GM23248 (cell line): Measurements from ENCODE around the gene AKT2. TPM values are rescaled to one million over a fixed set of nuclear protein-coding genes. Genes with fewer than 3 reads are reported as not detected.

Experiments
- DNase-seq: peaks from one replicate; pipeline ENCODE4 v3.0.0-alpha.2; 2015
- H2AFZ ChIP-seq: fragments of 200-600 bp; sonication (generic); 2 replicates; pipeline ENCODE4 v1.6.1; 2016; ENCODE audit warnings: antibody characterized with exemption
- H3F3A ChIP-seq: fragments of 200-600 bp; sonication (generic); 2 replicates; pipeline ENCODE4 v1.6.1; 2016; ENCODE audit warnings: mild to moderate bottlenecking, antibody characterized with exemption, mixed run types; ENCODE audit not compliant: insufficient read depth
- H3K27ac ChIP-seq: fragments of 200-600 bp; sonication (generic); 2 replicates; pipeline ENCODE4 v1.5.1; 2016; ENCODE audit warnings: mild to moderate bottlenecking
- H3K27me3 ChIP-seq: fragments of 200-600 bp; sonication (generic); replicated peaks from 2 replicates; pipeline ENCODE4 v1.6.1; 2016; ENCODE audit warnings: mild to moderate bottlenecking; ENCODE audit not compliant: insufficient read depth
- H3K36me3 ChIP-seq: fragments of 200-600 bp; sonication (generic); 2 replicates; pipeline ENCODE4 v1.6.1; 2016; ENCODE audit warnings: low read depth, mild to moderate bottlenecking
- H3K4me1 ChIP-seq: fragments of 200-600 bp; sonication (generic); 2 replicates; pipeline ENCODE4 v1.6.1; 2016; ENCODE audit warnings: mild to moderate bottlenecking; ENCODE audit not compliant: insufficient read depth
- H3K4me2 ChIP-seq: fragments of 200-600 bp; sonication (generic); one replicate; pipeline ENCODE4 v1.6.1; 2016; ENCODE audit warnings: mild to moderate bottlenecking; ENCODE audit not compliant: unreplicated experiment
- H3K4me3 ChIP-seq: fragments of 200-600 bp; sonication (generic); 2 replicates; pipeline ENCODE4 v1.5.1; 2016; ENCODE audit warnings: mild to moderate bottlenecking
- H3K79me2 ChIP-seq: fragments of 200-600 bp; sonication (generic); 2 replicates; pipeline ENCODE4 v1.6.1; 2016; ENCODE audit warnings: mild to moderate bottlenecking; ENCODE audit not compliant: insufficient read depth
- H3K9ac ChIP-seq: fragments of 200-600 bp; sonication (generic); 2 replicates; pipeline ENCODE4 v1.6.1; 2016; ENCODE audit warnings: mild to moderate bottlenecking
- H3K9me2 ChIP-seq: fragments of 200-600 bp; sonication (generic); 2 replicates; pipeline ENCODE4 v1.6.1; 2016; ENCODE audit warnings: mixed run types, mild to moderate bottlenecking, moderate library complexity; ENCODE audit not compliant: insufficient read depth
- H3K9me3 ChIP-seq: fragments of 200-600 bp; sonication (generic); one replicate; pipeline ENCODE4 v1.6.1; 2017; ENCODE audit warnings: low read depth
- H4K20me1 ChIP-seq: fragments of 200-600 bp; sonication (generic); 2 replicates; pipeline ENCODE4 v1.6.0; 2016; ENCODE audit not compliant: insufficient read depth
- EZH2 ChIP-seq: fragments of 200-600 bp; sonication (generic); IDR thresholded peaks from 2 replicates; pipeline ENCODE4 v1.6.1; 2018; ENCODE audit warnings: antibody characterized with exemption, mild to moderate bottlenecking; ENCODE audit not compliant: insufficient read depth, poor library complexity, severe bottlenecking
- EZH2phosphoT487 ChIP-seq: fragments of 200-600 bp; sonication (generic); IDR thresholded peaks from 2 replicates; pipeline ENCODE4 v1.6.1; 2018; ENCODE audit warnings: antibody characterized with exemption, moderate library complexity, mild to moderate bottlenecking, low read depth; ENCODE audit not compliant: insufficient read depth
- WGBS, 2 experiments: methylation state at CpG; one replicate each; pipeline ENCODE4 v1.1.6; 2015 to 2017; ENCODE audit warnings: low lambda C conversion rate in 2 of 2, low coverage in 1 of 2; ENCODE audit errors: missing lambda C conversion rate in 2 of 2; 5-methylcytosine and 5-hydroxymethylcytosine counted together
- in situ Hi-C: fragments of 300-500 bp; cut with MboI; formaldehyde crosslinking; loops from 2 replicates; pipeline ENCODE4 v1.15.0; 2020
- polyA plus RNA-seq: library from polyadenylated mRNA; unstranded; fragments of >200 nt; fragmentation: Nextera tagmentation; extraction: Ambion mirVana; gene quantifications from 2 replicates; pipeline ENCODE4 v1.2.1, GENCODE V29; 2016
- total RNA-seq: library from RNA; depleted of rRNA; stranded (reverse); fragments of >200 nt; shearing (Covaris generic); gene quantifications from 2 replicates; pipeline ENCODE4 v1.2.3, GENCODE V29; 2014

AKT2 gene
- total and polyA plus RNA-seq, 2 experiments from 2014 or later = 41.5 to 123 TPM

DNA sequence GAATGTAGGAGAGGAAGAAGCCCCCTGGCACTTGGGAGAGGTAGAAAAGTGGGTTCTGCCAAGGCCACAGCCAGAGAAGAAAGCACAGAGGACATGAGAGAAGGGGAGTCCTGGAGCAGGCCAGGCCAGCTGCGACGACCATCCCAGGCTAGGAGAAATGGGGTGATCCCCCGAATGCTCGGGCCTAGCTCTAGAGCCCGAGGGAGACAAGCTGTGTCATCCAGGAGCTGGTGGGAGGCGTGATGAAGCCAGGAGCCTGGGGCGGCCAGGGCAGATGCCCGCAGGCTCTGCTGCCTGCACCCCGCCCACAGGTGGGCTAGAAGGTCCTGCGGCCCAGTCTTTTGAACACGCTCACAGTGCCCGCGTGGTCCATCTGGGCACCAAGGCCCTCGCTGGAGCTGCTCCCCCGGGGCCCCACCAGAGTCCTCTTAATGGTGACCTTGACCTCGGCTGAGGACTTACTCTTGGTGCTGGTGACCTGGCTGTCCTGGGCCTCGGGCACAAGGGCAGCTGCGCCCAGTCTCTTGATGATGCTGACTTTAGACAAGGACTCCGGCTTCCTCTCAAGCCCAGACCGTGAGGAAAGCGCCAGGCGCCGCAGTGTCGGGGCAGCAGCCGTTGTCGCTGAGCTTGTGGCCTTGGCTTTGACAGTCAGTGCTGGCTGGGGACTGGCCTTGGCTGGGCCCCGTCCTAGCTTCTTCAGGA lies 36.6 kb upstream of the AKT2 start:
- Histone ChIP-seq H3K4me2 (no peak overlapping the region), H3K9ac (no peak overlapping the region), H3K9me3 (no peaks in the 10 kb centered on the region), H3K36me3 (peaks cover 11% of the 10 kb centered on the region; the same call in 1 of the 2 replicates), H3K79me2 (no peaks in the 10 kb centered on the region), H3K4me1 (no peaks in the 10 kb centered on the region), H3K4me3 (no peak overlapping the region), H3F3A (no peaks in the 10 kb centered on the region), H3K27me3 (no peaks in the 10 kb centered on the region), H2AFZ (no peak overlapping the region), H4K20me1 (no peaks in the 10 kb centered on the region), H3K9me2 (no peaks in the 10 kb centered on the region), H3K27ac (no peak overlapping the region)
- WGBS, 2 experiments = 95 to 97% methylated on average over 22 to 24 of the region's 27 CpGs
- no peak for TF ChIP-seq EZH2
- TF ChIP-seq EZH2phosphoT487 = no peak
- in situ Hi-C loops = no loop called here
- DNase-seq = no peak

DNA sequence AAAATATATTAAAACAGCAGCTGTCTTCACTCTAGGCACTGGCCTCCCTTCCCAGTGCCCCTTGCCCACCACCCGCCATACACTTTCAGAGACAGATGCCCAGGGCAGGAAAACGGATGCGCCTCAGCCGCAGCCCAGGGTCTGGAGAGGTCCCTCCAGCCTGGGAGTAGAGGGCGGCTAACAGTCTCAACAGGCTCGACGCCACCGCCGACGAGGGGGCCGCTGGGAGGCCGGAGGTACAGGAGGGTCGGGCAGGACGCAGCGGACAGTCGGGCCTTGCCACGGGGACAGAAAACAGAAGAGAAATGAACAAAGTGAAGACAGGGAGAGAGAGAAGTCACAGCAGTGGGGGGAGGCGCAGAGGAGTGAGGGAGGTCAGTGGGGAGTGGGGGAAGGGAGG lies 35.9 kb upstream of the AKT2 start:
- H3K36me3 ChIP-seq = peaks cover 11% of the 10 kb centered on the region; the same call in 1 of the 2 replicates
- in situ Hi-C loops = no loop called here

DNA sequence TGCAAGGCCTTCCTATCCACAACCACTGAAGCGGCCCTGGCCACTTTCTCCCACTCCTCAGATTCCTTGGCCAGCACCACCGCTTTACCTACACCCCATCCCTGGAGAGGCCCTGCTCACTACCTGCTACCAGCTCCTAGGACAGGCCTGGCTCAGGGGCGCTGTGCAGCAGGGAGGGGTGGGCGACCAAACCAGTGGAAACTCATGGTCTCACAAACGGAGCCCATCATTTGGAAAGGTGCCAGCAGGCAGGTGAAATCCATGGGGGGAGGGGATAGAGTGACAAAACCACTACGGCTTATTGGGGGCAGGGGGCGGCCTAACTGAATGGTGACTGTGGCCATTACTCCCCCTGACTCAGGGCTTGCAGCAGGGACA lies 35.4 kb upstream of the AKT2 start:
- Histone ChIP-seq H3K27ac (no peak overlapping the region), H3K4me1 (no peaks in the 10 kb centered on the region), H3K9me2 (no peaks in the 10 kb centered on the region), H2AFZ (no peak overlapping the region), H3K9me3 (no peaks in the 10 kb centered on the region), H3K27me3 (no peaks in the 10 kb centered on the region), H3K4me3 (no peak overlapping the region), H4K20me1 (no peaks in the 10 kb centered on the region), H3K36me3 (peaks cover 8% of the 10 kb centered on the region; the same call in 1 of the 2 replicates), H3K9ac (no peak overlapping the region), H3K79me2 (no peaks in the 10 kb centered on the region), H3K4me2 (no peak overlapping the region), H3F3A (no peaks in the 10 kb centered on the region)
- no peak for DNase-seq
- TF ChIP-seq EZH2phosphoT487 (no peak), EZH2 (no peak)
- in situ Hi-C loops = no loop called here
- 84 to 85% methylated on average over 7 of the region's 7 CpGs for whole genome bisulfite sequencing, 2 experiments

More for the DNA sequence above, 35.9 kb upstream of the AKT2 start:
- Histone ChIP-seq H3K9me3 (no peaks in the 10 kb centered on the region), H3K79me2 (no peaks in the 10 kb centered on the region), H3K27ac (no peak overlapping the region), H3K9ac (no peak overlapping the region), H3K4me2 (no peak overlapping the region), H3K27me3 (no peaks in the 10 kb centered on the region), H3K4me3 (no peak overlapping the region), H3K9me2 (no peaks in the 10 kb centered on the region), H2AFZ (no peak overlapping the region), H3F3A (no peaks in the 10 kb centered on the region), H4K20me1 (no peaks in the 10 kb centered on the region), H3K4me1 (no peaks in the 10 kb centered on the region)
- TF ChIP-seq EZH2 (no peak), EZH2phosphoT487 (no peak)
- WGBS, 2 experiments = 93 to 94% methylated on average over 17 to 18 of the region's 18 CpGs
- DNase-seq = no peak

DNA sequence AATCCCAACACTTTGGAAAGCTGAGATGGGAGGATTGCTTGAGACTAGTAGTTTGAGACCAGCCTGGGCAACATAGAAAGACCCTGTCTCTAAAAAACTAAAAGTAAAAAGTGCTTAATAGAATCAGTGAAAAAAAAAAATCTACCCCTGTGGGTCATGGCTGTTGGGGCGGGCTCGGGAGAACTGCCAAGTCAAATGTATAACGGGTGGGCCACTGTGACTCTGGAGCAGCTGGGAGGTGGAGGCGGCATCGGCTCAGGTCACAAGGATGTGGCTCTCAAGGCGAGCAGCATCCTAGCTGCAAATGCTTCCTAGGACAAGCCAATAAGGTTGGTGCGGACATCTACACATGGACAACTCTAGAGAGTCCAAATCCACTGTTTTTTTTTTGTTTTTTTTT lies 32.2 kb upstream of the AKT2 start:
- Histone ChIP-seq H3K9me3 (no peaks in the 10 kb centered on the region), H3K36me3 (peaks cover 3% of the 10 kb centered on the region; the same call in 1 of the 2 replicates), H3K27me3 (no peaks in the 10 kb centered on the region), H3K4me1 (no peaks in the 10 kb centered on the region), H2AFZ (no peak overlapping the region), H3K79me2 (no peaks in the 10 kb centered on the region), H3K27ac (no peak overlapping the region), H3K9ac (no peak overlapping the region), H3K9me2 (no peaks in the 10 kb centered on the region), H3K4me3 (no peak overlapping the region), H4K20me1 (no peaks in the 10 kb centered on the region), H3F3A (no peaks in the 10 kb centered on the region), H3K4me2 (no peak overlapping the region)
- TF ChIP-seq EZH2 (no peak), EZH2phosphoT487 (no peak)
- DNase-seq = no peak
- WGBS, 2 experiments = 75% methylated on average over 7 of the region's 7 CpGs
- in situ Hi-C loops = no loop called here
